Coronary artery (tissue), 2 donors: Measurements from ENCODE around the gene ABTB2.

Experiments used
- DNase-seq: peaks from one replicate; pipeline ENCODE4 v3.0.0-alpha.2; 2017; ENCODE audit warnings: low spot score
- H3K27ac ChIP-seq, 2 donors: fragments of 200-600 bp; sonication (generic); one replicate each; pipeline ENCODE4 v1.5.1; 2016 to 2019
- H3K4me3 ChIP-seq: fragments of 200-600 bp; sonication (generic); 2 replicates; pipeline ENCODE4 v1.5.1; 2016; ENCODE audit warnings: mild to moderate bottlenecking, moderate library complexity
- TF ChIP-seq, protein P1 (sequence below): fragments of 200-600 bp; sonication (generic); IDR thresholded peaks from one replicate; pipeline ENCODE4 v1.5.1; 2019; ENCODE audit warnings: antibody characterized with exemption

The ABTB2 gene

DNA sequence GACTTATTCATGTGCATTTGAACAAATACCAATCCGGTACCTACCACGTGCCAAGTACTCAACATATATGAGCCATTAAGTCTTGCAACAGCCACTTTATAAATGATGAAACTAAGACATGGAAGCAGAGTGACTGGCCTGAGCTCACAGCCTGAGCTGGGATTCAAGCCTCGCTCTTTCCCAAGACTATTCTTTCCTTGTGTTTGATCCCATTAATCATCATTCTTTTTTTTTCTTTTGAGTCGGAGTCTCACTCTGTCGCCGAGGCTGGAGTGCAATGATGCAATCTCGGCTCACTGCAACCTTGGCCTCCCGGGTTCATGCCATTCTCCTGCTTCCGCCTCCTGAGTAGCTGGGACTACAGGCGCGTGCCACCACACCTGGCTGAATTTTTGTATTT is 119.3 kb downstream of the ABTB2 start:
- Histone ChIP-seq H3K4me3 (no peak overlapping the region), H3K27ac (no peak overlapping the region)
- TF ChIP-seq, protein P1, sequence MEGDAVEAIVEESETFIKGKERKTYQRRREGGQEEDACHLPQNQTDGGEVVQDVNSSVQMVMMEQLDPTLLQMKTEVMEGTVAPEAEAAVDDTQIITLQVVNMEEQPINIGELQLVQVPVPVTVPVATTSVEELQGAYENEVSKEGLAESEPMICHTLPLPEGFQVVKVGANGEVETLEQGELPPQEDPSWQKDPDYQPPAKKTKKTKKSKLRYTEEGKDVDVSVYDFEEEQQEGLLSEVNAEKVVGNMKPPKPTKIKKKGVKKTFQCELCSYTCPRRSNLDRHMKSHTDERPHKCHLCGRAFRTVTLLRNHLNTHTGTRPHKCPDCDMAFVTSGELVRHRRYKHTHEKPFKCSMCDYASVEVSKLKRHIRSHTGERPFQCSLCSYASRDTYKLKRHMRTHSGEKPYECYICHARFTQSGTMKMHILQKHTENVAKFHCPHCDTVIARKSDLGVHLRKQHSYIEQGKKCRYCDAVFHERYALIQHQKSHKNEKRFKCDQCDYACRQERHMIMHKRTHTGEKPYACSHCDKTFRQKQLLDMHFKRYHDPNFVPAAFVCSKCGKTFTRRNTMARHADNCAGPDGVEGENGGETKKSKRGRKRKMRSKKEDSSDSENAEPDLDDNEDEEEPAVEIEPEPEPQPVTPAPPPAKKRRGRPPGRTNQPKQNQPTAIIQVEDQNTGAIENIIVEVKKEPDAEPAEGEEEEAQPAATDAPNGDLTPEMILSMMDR, result no peak
- DNase-seq, result no peak

DNA sequence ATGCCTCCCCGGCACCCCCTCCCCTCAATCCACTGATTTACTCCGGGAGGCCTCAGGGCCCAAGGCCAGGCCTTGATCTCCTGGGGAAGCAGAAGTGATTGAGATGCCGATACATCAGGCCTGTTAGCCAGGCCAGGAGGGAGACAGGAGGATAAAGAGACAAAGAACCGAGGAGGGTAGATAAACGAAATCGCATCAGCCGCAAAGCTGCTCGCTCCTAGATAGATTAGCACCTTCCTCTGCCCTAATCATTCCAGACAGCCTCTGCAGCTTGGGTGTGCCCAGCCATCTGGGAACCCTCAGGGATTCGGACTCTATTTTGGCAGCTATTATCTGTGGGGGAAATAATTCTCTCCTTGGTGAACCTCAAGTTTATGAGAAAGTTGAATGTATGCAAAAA is 121.2 kb downstream of the ABTB2 start:
- DNase-seq, result no peak
- TF ChIP-seq, protein P1, result no peak
- Histone ChIP-seq H3K27ac (no peak overlapping the region), H3K4me3 (no peak overlapping the region)

DNA sequence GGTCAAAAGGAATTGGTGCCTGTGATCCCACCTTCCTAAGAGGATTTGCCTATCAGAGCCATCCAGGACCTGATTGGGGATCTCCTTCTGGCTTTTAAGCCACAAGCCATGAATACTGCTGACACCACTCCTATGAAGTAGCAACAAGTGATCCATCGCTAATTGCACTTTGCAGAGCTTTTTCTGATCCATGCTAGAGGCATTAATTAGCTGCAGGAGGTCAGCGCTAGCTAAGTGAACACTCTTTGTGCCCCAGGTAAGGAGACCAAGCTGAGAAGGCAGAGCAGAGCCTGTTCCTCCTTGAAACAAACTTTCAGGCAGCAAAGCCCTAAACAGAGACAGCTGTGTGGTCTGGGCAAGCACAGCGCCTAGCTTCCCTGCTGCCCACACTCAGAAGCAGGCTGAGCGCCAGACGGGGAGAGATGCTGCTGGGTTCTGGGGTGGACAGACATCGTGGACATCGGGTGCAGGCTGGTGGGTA is 122.2 kb downstream of the ABTB2 start:
- TF ChIP-seq, protein P1, result no peak
- H3K4me3 ChIP-seq, result no peak overlapping the region
- DNase-seq, result no peak
- no peak overlapping the region for H3K27ac ChIP-seq

DNA sequence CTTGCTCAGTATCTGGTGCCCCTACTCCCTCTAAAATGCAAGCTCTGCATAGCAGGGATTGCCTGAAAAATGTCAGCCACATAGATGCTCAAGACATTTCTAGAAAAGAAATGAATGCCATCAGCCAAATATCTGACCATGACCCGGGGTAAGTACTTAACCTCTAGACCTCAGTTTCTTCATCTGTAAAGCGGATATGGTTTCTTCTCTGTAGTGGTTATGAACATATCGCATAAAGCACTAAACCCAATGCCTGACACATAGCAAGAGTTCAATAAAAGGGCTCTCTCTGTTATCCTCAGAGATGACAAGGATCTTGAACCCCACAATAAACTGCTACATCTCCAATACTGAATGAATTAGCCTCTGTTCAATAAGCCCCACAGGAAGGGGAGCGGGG is 122.6 kb downstream of the ABTB2 start:
- DNase-seq, result no peak
- Histone ChIP-seq H3K4me3 (no peak overlapping the region), H3K27ac (no peak overlapping the region)
- TF ChIP-seq, protein P1, result no peak

DNA sequence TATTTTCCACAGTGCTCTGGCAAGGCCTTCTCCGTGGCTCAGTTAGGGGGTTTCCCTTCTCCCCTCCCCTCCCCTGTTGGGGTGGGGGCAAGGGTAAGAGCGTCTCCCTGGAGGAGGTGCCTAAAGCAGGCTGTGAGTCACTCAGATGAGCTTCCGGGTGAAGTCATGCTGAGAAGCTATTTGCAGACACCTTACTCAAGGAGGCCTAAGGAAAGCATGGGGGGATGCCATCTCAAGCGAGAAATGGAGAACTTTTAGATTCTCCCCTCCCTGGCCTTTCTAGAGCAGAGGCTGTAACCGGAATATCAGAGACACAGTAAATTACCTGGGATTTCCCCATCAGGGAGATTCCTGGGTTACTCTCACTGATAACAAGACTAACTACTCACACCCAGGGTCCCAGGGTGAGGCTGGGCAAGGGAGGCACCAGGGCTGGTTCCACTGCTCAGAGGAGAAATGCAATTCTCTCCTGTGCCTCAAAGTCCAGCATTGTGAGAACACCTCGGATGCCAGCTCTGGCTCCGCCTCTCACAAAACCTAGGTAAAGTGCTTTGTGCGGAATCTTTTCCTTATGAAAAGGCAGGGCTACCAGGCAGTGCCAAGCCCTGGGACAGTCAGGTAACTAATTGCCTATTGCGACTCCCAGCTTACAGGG is 123.6 kb downstream of the ABTB2 start:
- TF ChIP-seq, protein P1, result no peak
- no peak for DNase-seq
- no peak overlapping the region for H3K27ac ChIP-seq
- no peak overlapping the region for H3K4me3 ChIP-seq

DNA sequence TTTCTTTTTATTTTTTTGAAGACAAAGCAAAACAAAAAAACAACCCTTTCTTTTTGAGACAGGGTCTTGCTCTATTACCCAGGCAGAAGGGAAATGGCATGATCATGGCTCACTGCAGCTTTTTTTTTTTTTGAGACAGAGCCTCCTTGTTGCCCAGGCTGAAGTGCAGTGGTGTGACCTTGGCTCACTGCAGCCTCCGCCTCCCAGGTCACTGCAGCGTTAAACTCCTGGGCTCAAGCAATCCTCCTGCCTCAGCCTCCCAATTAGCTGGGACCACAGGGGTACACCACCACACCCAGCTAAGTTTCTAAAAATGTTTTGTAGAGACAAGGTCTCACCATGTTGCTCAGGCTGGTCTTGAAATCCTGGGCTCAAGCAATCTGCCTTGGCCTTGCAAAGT is 124.6 kb downstream of the ABTB2 start:
- Histone ChIP-seq H3K27ac (no peak overlapping the region), H3K4me3 (no peak overlapping the region)
- TF ChIP-seq, protein P1, result no peak
- DNase-seq, result no peak

DNA sequence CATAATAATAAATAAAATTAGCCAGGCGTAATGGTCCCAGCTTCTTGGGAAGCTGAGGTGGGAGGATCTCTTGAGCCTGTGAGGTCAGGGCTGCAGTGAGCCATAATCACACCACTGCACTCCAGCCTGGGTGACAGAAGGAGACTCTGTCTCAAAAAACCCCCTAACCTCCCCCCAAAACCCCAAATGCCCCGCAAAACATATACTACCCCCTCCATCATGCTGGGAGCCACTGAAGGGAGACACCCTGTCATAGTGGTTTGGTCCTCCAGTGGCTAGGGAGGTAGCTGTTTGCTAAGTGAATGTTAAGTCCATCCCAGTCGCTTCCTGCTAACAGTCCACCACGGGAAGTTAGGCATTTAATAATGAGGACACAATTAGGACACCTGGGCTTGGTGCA is 125.0 kb downstream of the ABTB2 start:
- Histone ChIP-seq H3K4me3 (no peak overlapping the region), H3K27ac (no peak overlapping the region)
- no peak for DNase-seq
- TF ChIP-seq, protein P1, result no peak
